SU-DHL-6 (cell line): ENCODE measurements around the gene OSBPL10.

Experiments used
- H2AFZ ChIP-seq: fragments of 200-600 bp; sonication (generic); 2 replicates; pipeline ENCODE4 v1.6.1; 2014; ENCODE audit warnings: low read depth, mild to moderate bottlenecking, moderate library complexity, mixed read lengths, antibody characterized with exemption, low read length; ENCODE audit not compliant: severe bottlenecking
- H3F3A ChIP-seq: fragments of 200-600 bp; shearing (Covaris generic); 2 replicates; pipeline ENCODE4 v1.6.0; 2016; ENCODE audit warnings: antibody characterized with exemption, mild to moderate bottlenecking; ENCODE audit not compliant: insufficient read depth
- H3K27ac ChIP-seq: fragments of 200-600 bp; sonication (generic); 2 replicates; pipeline ENCODE4 v1.5.1; 2016; ENCODE audit warnings: low read depth, mild to moderate bottlenecking, low read length, moderate library complexity, mixed read lengths
- H3K27me3 ChIP-seq: fragments of 200-600 bp; sonication (generic), shearing (Covaris generic); 2 replicates; pipeline ENCODE4 v1.6.0; 2014; ENCODE audit warnings: mild to moderate bottlenecking, low read length
- H3K36me3 ChIP-seq: fragments of 200-600 bp; sonication (generic); 2 replicates; pipeline ENCODE4 v1.6.1; 2014; ENCODE audit warnings: mild to moderate bottlenecking, low read length, mixed read lengths
- H3K4me2 ChIP-seq: fragments of 300-600, 200-600 bp; shearing (Covaris generic), sonication (generic); 2 replicates; pipeline ENCODE4 v1.6.0; 2014; ENCODE audit warnings: low read length, low read depth, mild to moderate bottlenecking; ENCODE audit not compliant: poor library complexity, severe bottlenecking
- H3K4me3 ChIP-seq: fragments of 200-600 bp; sonication (generic); 2 replicates; pipeline ENCODE4 v1.5.1; 2014; ENCODE audit warnings: antibody characterized with exemption, low read length, mild to moderate bottlenecking, mixed read lengths; ENCODE audit not compliant: insufficient read depth, poor library complexity, severe bottlenecking
- H3K79me2 ChIP-seq: fragments of 200-600 bp; sonication (generic); 2 replicates; pipeline ENCODE4 v1.6.1; 2014; ENCODE audit warnings: mild to moderate bottlenecking, low read length, moderate library complexity; ENCODE audit not compliant: insufficient read depth
- H3K9ac ChIP-seq: fragments of 200-600 bp; sonication (generic); 2 replicates; pipeline ENCODE4 v1.7.0; 2014; ENCODE audit warnings: mild to moderate bottlenecking, low read length
- H3K9me2 ChIP-seq: fragments of 200-600 bp; sonication (generic); replicated peaks from 2 replicates; pipeline ENCODE4 v1.6.1; 2014; ENCODE audit warnings: low read length; ENCODE audit not compliant: insufficient read depth
- H3K9me3 ChIP-seq: fragments of 200-600 bp; sonication (generic); 2 replicates; pipeline ENCODE4 v1.6.1; 2014; ENCODE audit warnings: low read length, mixed read lengths; ENCODE audit not compliant: insufficient read depth
- H4K20me1 ChIP-seq: fragments of 200-600 bp; sonication (generic); 2 replicates; pipeline ENCODE4 v1.6.1; 2014; ENCODE audit warnings: low read depth, mild to moderate bottlenecking, antibody characterized with exemption, low read length, moderate library complexity, mixed read lengths
- CTCF ChIP-seq: fragments of 200-600 bp; sonication (generic); IDR thresholded peaks from one replicate; pipeline ENCODE4 v1.5.1; 2017; ENCODE audit warnings: antibody characterized with exemption, mild to moderate bottlenecking, low read length, moderate library complexity; ENCODE audit not compliant: insufficient read depth, poor library complexity, severe bottlenecking
- EZH2phosphoT487 ChIP-seq: fragments of 200-600 bp; sonication (generic), shearing (Covaris generic); conservative IDR thresholded peaks from 2 replicates; pipeline ENCODE4 v1.6.1; 2018; ENCODE audit warnings: mild to moderate bottlenecking, antibody characterized with exemption, low read length, moderate library complexity, mixed read lengths

OSBPL10 gene

GRCh38 chr3:31971607-31972006, 9.5 kb downstream of the OSBPL10 start:
- 0 out of 2 replicates have a peak, but pooled peaks cover 2% of the 10 kb centered on the region for H3K36me3 ChIP-seq
- H2AFZ ChIP-seq: no peak overlapping the region
- no peak for TF ChIP-seq CTCF
- TF ChIP-seq EZH2phosphoT487: no peak
- H3K79me2 ChIP-seq: peaks cover 92% of the 10 kb centered on the region
- peaks cover 79% of the 10 kb centered on the region for H3F3A ChIP-seq
- no peaks in the 10 kb centered on the region for H3K27me3 ChIP-seq
- H3K27ac ChIP-seq: peak overlapping the region; percentile 98
- peak overlapping the region; percentile 73 for H3K9ac ChIP-seq
- peak overlapping the region; percentile 93 for H3K4me2 ChIP-seq
- no peaks in the 10 kb centered on the region for H4K20me1 ChIP-seq
- H3K9me2 ChIP-seq: no peaks in the 10 kb centered on the region
- H3K9me3 ChIP-seq: no peaks in the 10 kb centered on the region
- H3K4me3 ChIP-seq: peak overlapping the region; percentile 33

DNA sequence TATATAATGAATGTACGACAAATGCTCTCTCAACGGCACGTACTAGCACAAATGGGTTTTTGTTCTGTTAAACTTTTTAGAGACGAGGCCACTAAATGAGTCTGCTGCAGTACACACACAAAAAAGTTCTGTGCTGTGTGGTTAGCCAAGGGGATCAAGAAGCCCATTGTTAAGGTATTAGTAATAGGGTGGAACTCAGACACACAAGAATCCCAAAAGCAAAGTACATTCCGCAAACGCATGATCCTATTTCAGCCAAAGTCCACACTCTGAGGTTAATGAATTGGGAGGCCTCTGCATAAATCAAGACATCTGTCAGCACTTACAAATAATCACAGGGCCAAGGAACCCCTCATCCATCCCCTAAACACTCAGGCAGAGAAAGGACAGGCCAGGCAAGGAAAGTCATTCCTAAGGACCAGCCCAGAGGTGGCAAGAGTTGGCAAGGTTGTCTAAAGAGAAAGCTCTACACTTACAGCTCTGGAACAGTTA, 12.1 kb downstream of the OSBPL10 start:
- Histone ChIP-seq H3F3A (peaks cover 62% of the 10 kb centered on the region), H3K27me3 (no peaks in the 10 kb centered on the region), H2AFZ (no peak overlapping the region), H3K9me3 (no peaks in the 10 kb centered on the region), H3K36me3 (no peaks in the 10 kb centered on the region), H3K4me3 (peak overlapping the region; percentile 58), H3K4me2 (peak overlapping the region; percentile 93), H4K20me1 (no peaks in the 10 kb centered on the region), H3K9ac (peak overlapping the region; percentile 73), H3K27ac (peak overlapping the region; percentile 98), H3K9me2 (no peaks in the 10 kb centered on the region), H3K79me2 (peaks cover 85% of the 10 kb centered on the region)
- TF ChIP-seq EZH2phosphoT487 (no peak), CTCF (no peak)

DNA sequence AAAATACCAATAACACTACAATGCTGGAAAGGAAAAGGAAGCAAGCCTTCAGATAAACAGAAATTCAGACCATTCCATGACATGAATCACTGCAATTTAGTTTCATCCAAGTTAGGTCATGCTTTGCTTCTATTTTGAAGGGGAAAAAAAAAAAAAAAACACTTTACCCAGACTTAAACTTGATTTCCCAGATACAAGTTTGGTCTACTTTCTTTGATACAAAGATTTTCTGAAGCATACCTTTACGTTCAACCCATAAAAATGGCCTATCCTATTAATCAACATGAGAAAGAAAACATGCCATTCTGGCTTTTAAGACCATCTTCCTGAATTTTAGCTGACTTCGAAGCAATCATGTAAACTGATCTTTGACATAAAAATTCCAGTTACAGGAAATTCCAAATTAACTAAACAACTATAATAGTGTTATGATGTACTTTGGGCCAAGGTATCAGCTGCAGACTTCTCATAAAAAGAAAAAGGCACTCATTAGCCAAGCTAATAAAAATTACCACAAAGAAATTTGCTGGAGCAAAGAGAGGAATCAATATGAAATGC, 12.6 kb downstream of the OSBPL10 start:
- Histone ChIP-seq H3K79me2 (peaks cover 85% of the 10 kb centered on the region), H3K9me3 (no peaks in the 10 kb centered on the region), H3K27me3 (no peaks in the 10 kb centered on the region), H3K4me3 (peak overlapping the region; percentile 58), H3K9me2 (no peaks in the 10 kb centered on the region), H3K27ac (peak overlapping the region; percentile 98), H3K36me3 (no peaks in the 10 kb centered on the region), H3K9ac (peak overlapping the region; percentile 73), H3K4me2 (peak overlapping the region; percentile 93), H3F3A (peaks cover 62% of the 10 kb centered on the region), H4K20me1 (no peaks in the 10 kb centered on the region), H2AFZ (no peak overlapping the region)
- no peak for TF ChIP-seq CTCF
